Measurements from ENCODE around the gene SRC. TPM values are rescaled to one million over a fixed set of nuclear protein-coding genes. Genes with fewer than 3 reads are reported as not detected.

SRC gene
- total RNA-seq: 9.7 and 13.1 TPM in 2 replicates

GRCh38 chr20:37345339-37346235 is at the start of gene SRC:
Gene SRC, plus strand, starts transcription at chr20:37346140. Its CDS starts 38,014 bp downstream, at chr20:37384154.

Other genes starting within 250 kb of the SRC start
- gene RPN2, start 166.8 kb upstream of the SRC start, total RNA-seq: 229 and 233 TPM in 2 replicates
- 0.15 and 0.65 TPM in 2 replicates for gene MROH8, start 166.6 kb upstream of the SRC start, total RNA-seq
- gene GHRH, start 84.3 kb upstream of the SRC start, total RNA-seq: not detected in 2 replicates
- gene MANBAL, start 56.5 kb upstream of the SRC start, total RNA-seq: 11.1 and 16.6 TPM in 2 replicates
- under 0.01 TPM in 1 of 2 replicates, not detected in the other for gene NNAT, start 175.1 kb downstream of the SRC start, total RNA-seq
- 31.5 and 33.9 TPM in 2 replicates for gene BLCAP, start 181.7 kb downstream of the SRC start, total RNA-seq